ENCODE data around the gene FOXO3.
"Not testable (repeated sequence)": the region's sequence is repeated elsewhere in the genome, so short reads cannot be mapped to it uniquely, and the experiment has no call there.

The FOXO3 gene

DNA sequence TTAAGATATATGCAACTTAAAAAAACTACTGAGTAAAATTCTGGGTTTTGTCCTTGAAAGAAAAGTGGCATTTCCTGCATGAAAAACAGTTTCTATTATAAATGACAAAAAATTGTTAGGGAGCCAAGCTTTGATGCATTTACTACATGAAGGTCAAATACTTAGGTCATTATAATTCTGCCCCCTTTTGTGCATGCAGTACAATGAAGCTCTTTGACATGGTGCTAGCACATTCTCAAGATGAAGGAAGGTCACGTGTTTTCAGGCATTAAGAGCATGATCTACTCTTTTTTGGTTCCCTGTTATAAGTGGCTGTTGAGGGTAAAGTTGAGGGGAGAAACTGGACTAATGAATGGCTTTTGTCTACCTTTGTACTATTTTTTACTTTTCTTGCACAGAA, 72.7 kb downstream of the FOXO3 start:
- no peak for DNase-seq

- DNase-seq = peak; percentile 59
Measured at GRCh38 chr6:108635505-108636226, 74.9 kb downstream of the FOXO3 start.

- no peak for DNase-seq
Measured at GRCh38 chr6:108637963-108638362, 77.2 kb downstream of the FOXO3 start.

GRCh38 chr6:108638993-108639392, 78.3 kb downstream of the FOXO3 start:
- no peak for DNase-seq

DNA sequence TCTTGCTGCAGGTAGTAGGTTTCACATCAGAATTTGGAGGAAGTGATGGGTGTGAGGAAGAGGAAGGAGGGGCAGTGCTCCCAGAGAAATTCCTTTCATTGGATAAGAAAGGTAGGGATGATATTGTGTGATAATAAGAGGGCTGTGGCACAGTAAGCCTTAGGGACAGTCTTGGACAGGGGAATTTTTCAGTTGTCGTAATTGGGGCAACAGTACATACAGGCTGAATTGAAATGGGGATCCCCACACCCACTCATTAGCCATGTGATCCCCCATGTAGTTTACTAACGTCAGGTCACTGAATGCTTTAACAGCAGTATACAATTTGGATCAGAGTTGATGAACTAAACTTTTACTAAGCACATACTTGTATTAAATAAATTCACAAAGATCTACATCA, 79.4 kb downstream of the FOXO3 start:
- no peak for DNase-seq

DNA sequence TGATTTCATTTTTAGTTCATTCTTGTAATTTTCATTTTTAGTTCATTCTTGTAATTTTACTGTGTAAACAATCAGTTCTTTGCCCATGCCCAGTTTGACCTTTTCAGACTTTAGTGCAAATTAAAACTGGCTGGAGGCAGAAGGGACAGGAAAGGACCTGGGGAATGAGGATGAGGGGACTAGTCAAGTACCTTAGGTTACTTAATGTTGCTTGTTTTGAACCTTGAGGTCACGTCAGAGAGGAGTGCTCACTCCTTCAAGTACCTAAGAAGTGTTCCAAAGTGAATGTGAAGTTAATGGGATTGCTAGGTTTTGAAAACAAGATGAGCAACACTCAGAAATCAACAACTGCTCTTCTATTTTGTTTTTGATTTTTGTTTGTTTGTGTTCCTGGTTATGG, 82.5 kb downstream of the FOXO3 start:
- DNase-seq = no peak

GRCh38 chr6:108644252-108644651, 83.5 kb downstream of the FOXO3 start:
- no peak for DNase-seq

DNA sequence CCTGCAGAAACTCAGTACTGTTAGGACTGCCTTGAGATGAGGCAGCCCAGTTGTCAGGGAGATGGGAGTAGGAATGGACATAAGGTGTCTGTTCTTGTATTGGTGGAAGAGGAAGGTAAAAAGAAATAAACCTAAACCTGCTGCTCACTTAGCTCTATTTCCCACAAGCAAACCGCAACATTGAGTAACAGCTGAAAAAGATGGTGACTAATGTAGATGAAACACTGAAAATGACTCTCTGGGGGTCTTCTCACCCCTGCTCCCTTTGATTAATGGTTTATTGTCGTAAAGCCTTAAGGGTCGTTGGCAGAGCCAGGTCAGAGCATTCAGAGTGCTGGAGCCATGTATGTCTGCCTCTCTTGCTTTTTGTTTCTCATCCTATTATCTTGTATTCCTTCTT, 87.5 kb downstream of the FOXO3 start:
- no peak for DNase-seq

DNA sequence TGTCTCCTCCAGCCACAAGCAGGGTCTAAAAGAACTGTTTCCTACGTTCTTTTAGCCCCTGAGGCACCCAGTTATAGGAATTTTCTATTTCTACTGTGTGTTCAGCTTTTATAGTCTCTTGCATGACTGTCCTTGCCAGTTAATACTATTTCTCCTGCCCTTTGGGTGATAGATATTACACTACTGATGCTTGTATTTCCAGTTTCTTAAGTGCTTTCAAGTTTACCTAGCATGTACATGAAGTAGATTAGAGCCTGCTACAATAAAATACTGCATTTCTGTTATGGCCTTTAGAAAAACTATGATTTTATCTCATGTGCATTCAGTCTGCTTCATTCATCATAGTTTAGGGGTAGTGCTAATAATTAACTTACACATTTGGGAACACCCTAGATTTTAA, 89.6 kb downstream of the FOXO3 start:
- DNase-seq = no peak

GRCh38 chr6:108650781-108651180, 90.1 kb downstream of the FOXO3 start:
- DNase-seq = no peak

GRCh38 chr6:108651340-108652227, 90.9 kb downstream of the FOXO3 start:
- no peak for DNase-seq

DNA sequence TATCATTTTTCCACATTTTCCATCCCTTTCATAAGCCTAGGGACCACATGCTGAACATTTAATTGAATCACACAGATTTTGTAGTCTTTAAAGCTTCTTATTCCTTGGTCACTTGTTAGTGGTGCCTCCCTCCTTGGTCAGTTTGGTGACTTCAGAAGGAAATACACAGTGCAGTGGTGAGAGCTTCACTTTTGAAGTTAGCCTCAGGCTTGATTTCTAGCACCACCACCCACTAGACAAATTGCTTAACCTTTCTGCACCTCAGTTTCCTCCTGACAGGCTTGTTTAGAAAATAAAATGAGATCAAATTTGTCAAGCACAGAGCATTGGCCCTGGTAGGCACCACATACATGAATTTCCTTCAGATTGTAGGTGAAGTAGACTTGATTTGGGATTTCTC, 91.7 kb downstream of the FOXO3 start:
- DNase-seq = no peak

DNA sequence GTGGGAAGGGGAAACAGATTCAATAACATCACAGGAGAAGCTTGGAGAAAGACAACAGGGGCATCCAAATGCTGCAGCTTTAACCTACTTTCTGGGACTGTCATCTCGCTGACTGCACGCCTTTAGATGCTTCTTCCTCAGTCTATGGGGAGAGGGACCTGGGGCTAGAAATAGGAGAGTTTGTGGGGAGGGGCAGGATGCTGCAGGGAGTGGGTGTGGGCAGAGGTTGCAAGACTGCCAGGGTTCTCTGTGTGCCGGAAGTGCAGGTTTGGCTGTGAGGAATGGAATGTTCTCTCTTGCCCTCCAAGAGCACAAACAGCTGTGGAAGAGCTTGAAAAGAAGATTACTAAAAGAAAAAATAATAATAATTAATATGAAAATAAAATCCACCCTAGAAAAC, 93.2 kb downstream of the FOXO3 start:
- no peak for DNase-seq

DNA sequence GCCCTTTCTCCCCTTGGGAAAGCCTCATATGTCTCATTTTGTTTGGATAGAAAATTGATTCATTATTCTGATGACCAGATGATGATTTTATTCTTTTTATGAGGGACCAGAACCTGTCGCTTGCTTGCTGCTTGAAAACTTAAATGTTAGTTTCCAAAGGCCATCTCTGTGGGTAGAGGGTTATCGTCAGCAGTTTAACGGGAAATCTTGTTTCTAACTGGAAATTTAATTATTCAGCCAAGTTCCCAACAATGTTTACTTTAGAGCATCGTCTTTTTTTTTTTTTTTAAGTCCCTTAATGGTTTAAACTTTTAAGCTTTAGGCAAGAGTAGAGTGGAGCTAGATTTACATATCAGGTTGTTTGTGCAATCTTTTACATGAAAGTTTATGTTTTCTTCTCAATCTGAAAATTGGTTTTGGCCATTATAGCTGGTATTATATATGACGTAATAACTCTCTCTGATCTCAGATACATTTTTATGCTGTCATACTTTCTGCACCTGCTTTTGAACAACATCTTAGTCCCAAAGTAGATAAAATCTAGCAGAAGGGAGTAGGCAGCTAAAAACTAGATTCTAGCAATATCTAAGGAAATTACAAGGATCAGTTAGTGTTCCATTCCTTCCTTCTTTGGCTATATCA, 93.9 kb downstream of the FOXO3 start:
- no peak for DNase-seq

GRCh38 chr6:108655806-108656651, 95.3 kb downstream of the FOXO3 start:
- DNase-seq = no peak

- no peak for DNase-seq
Measured at GRCh38 chr6:108656836-108657235, 96.1 kb downstream of the FOXO3 start.

- DNase-seq = no peak
Measured at GRCh38 chr6:108658174-108658573, 97.5 kb downstream of the FOXO3 start.

- DNase-seq = not testable (repeated sequence)
Measured at GRCh38 chr6:108658785-108659184, 98.1 kb downstream of the FOXO3 start.

DNA sequence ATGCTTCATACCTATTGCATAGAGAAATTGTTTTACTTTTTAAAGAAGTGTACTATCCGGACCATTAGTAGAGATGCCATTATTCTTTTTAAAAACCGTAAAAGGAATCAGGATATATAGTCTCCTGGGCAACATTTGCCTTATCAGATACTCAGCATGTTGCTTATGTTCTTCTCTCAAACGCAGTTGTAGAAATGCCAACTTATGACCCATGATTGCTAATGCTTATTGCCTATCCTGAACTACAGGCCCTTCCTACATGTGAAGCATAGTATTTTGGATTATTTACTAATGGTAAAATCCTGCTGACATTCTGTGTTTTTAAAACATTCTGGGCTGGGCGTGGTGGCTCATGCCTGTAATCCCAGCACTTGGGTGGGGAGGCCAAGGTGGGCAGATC, 99.5 kb downstream of the FOXO3 start:
- DNase-seq = no peak

DNA sequence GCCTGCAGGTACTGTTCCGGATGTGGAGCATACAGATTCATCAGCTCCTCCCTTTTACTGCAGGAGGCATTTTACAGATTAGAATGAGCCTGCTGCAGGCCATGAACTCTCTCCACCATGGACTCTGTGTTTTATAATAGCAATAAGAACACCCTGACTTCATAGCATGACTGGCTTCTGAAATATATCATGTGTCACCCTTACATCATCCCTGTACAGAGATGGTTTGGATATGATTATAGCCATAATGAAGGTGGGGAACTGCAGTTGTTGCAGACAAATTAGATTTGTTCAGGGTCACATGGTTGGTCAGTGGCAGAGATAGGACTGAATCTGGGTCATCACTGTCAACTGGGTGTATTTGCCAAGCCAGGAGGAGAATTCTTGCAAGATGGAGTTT, 100.7 kb downstream of the FOXO3 start:
- DNase-seq = no peak

DNA sequence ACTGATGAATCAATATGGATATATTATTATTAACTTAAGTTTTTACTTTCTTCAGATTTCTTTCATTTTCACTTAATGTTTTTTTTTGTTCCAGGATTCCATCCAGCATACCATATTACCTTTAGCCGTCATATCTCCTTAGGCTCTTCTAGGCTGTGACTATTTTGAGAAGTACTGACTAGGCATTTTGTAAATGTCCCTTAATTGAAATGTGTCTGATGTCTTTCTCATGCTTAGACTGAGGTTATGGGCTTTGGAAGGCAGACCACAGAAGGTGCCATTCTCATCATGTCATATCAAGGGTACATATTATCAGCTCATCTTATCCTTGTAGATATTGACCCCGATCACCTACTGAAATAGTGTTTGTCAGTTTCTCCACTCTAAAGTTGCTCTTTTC, 101.3 kb downstream of the FOXO3 start:
- no peak for DNase-seq

DNA sequence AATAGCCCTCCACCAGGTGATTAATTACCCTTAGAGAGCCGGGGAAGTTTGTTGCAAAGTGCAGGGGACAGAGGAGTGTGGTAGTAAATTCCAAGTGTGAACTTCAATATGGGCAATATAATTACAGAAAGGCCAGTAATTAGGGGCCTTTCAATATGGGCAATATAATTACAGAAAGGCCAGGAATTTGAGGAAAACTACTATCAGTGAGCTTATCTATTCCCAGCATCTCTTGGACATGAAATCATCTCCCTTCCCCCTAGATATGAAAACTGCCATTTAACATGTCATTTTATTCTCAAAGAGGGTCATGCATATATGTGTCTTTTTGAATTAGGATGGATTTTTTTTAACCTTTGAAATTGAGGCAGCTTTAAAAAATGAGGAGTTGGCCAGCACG, 102.0 kb downstream of the FOXO3 start:
- DNase-seq = no peak

DNA sequence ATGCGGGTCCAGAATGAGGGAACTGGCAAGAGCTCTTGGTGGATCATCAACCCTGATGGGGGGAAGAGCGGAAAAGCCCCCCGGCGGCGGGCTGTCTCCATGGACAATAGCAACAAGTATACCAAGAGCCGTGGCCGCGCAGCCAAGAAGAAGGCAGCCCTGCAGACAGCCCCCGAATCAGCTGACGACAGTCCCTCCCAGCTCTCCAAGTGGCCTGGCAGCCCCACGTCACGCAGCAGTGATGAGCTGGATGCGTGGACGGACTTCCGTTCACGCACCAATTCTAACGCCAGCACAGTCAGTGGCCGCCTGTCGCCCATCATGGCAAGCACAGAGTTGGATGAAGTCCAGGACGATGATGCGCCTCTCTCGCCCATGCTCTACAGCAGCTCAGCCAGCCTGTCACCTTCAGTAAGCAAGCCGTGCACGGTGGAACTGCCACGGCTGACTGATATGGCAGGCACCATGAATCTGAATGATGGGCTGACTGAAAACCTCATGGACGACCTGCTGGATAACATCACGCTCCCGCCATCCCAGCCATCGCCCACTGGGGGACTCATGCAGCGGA, 102.9 kb downstream of the FOXO3 start:
- DNase-seq = not testable (repeated sequence)
